ENCODE results near the gene SV2B. TPM values are rescaled to one million over a fixed set of nuclear protein-coding genes. Genes with fewer than 3 reads are reported as not detected.

SV2B gene
- total and polyA plus RNA-seq, 9 of the 15 experiments (the other 6 are each of a cell fraction or from before 2014, with no cell fraction given), result 0.01 to 0.25 (median 0.11) TPM

DNA sequence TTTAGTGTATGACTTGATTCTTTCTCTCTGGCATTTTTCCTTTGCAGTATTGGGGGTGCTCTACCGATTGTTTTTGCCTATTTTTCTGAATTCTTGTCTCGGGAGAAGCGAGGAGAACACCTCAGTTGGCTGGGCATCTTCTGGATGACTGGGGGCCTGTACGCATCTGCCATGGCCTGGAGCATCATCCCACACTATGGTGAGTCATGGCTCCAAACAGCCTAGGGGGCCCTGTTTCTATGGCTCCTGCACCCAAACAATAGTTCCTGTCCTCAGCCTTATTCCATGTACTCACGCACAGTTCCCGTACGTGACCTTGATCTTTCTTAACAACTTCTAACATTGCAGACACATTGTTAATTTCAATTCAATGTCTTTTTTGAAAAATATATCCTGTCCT is 152.3 kb downstream of the SV2B start:
- no peaks in the 10 kb centered on the region for H4K20me1 ChIP-seq (replicated peaks; ENCODE audit: control insufficient read depth, insufficient read depth, low read length)
- no peaks in the 10 kb centered on the region for H3K9me1 ChIP-seq (ENCODE audit: control insufficient read depth, insufficient read depth, low read length)
- H3K4me2 ChIP-seq (ENCODE audit: insufficient read depth, low read length), result no peak overlapping the region
- FAIRE-seq (no peak), ATAC-seq (no peak), DNase-seq (ENCODE audit: extremely low read depth in 1 of 4, low spot score in 3 of 4) (no peak)
- H3K79me2 ChIP-seq (ENCODE audit: control insufficient read depth, insufficient read depth, low read length), result no peaks in the 10 kb centered on the region
- no peak overlapping the region for H3K9ac ChIP-seq (ENCODE audit: insufficient read depth in 1 of 2, low read depth in 2 of 2, low read length in 2 of 2)
- H3K4me3 ChIP-seq, result no peak overlapping the region
- CTCF ChIA-PET (ENCODE audit: low intra/inter-chr PET ratio), result no interaction called here
- no peak overlapping the region for H2AFZ ChIP-seq (ENCODE audit: low read depth, low read length)
- POLR2A ChIA-PET, result no interaction called here
- 1% methylated on average over 7 of the region's 7 CpGs for WGBS (ENCODE audit: insufficient coverage, low coverage, missing lambda C conversion rate)
- no peaks in the 10 kb centered on the region for H3K36me3 ChIP-seq (ENCODE audit: control insufficient read depth, insufficient read depth, low read length)
- no peaks in the 10 kb centered on the region for H3K9me3 ChIP-seq (replicated peaks; ENCODE audit: control insufficient read depth, insufficient read depth, low read depth, low read length)
- no TSS peak for BruUV-seq (replicated peaks)
- peaks cover 3% of the 10 kb centered on the region in 2 experiments; a peak in 2 of 5 replicates for H3K27me3 ChIP-seq (ENCODE audit: control insufficient read depth in 2 of 2, insufficient read depth in 2 of 2, low read length in 2 of 2)
- in situ Hi-C loops (cut with MboI), result no loop called here
- no peak overlapping the region for H3K27ac ChIP-seq (ENCODE audit: extremely low read depth, low read depth, low read length)
- TF ChIP-seq NFIC (IDR thresholded peaks at IDR 0.05) (no peak), MTA2 (IDR thresholded peaks at IDR 0.05; ENCODE audit: low read depth) (no peak), ZNF445 (CRISPR knock-in tag; IDR thresholded peaks at IDR 0.05; ENCODE audit: low read depth) (no peak), ZNF696 (CRISPR knock-in tag; conservative IDR thresholded peaks at IDR 0.05) (no peak), E4F1 (CRISPR knock-in tag; IDR thresholded peaks at IDR 0.05; ENCODE audit: borderline replicate concordance) (no peak)
- TF ChIP-seq, protein P1, sequence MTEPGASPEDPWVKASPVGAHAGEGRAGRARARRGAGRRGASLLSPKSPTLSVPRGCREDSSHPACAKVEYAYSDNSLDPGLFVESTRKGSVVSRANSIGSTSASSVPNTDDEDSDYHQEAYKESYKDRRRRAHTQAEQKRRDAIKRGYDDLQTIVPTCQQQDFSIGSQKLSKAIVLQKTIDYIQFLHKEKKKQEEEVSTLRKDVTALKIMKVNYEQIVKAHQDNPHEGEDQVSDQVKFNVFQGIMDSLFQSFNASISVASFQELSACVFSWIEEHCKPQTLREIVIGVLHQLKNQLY (CRISPR knock-in tag; conservative IDR thresholded peaks at IDR 0.05), result no peak
- TF ChIP-seq, protein P2, sequence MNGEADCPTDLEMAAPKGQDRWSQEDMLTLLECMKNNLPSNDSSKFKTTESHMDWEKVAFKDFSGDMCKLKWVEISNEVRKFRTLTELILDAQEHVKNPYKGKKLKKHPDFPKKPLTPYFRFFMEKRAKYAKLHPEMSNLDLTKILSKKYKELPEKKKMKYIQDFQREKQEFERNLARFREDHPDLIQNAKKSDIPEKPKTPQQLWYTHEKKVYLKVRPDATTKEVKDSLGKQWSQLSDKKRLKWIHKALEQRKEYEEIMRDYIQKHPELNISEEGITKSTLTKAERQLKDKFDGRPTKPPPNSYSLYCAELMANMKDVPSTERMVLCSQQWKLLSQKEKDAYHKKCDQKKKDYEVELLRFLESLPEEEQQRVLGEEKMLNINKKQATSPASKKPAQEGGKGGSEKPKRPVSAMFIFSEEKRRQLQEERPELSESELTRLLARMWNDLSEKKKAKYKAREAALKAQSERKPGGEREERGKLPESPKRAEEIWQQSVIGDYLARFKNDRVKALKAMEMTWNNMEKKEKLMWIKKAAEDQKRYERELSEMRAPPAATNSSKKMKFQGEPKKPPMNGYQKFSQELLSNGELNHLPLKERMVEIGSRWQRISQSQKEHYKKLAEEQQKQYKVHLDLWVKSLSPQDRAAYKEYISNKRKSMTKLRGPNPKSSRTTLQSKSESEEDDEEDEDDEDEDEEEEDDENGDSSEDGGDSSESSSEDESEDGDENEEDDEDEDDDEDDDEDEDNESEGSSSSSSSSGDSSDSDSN (IDR thresholded peaks at IDR 0.05; ENCODE audit: borderline replicate concordance in 1 of 2, low read depth in 2 of 2, low read length in 2 of 2), result no peak
- intact Hi-C loops (cut with micrococcal nuclease), result no loop called here
- no peaks in the 10 kb centered on the region for H3K4me1 ChIP-seq (replicated peaks in 1 of 2; ENCODE audit: control insufficient read depth in 2 of 2, insufficient read depth in 2 of 2, low read length in 2 of 2)

Measured in K562 (cell line).